H1 (cell line): ENCODE measurements around the gene IGF2BP3. TPM values are rescaled to one million over a fixed set of nuclear protein-coding genes. Genes with fewer than 3 reads are reported as not detected.
A peak's percentile ranks its signal among the peaks of the same experiment; 100 is the strongest.

Source experiments
- CTCF ChIA-PET: fragments of 300-600 bp; sonication (Branson Sonifier 250); formaldehyde crosslinking; loops from one replicate; lab custom pipeline; 2021; ENCODE audit not compliant: partially characterized antibody; lab: Charles Lee
- POLR2A ChIA-PET: fragments of 300-600 bp; sonication (Branson Sonifier 250); formaldehyde crosslinking; loops from one replicate; lab custom pipeline; 2021; ENCODE audit warnings: inconsistent platforms; ENCODE audit not compliant: partially characterized antibody; lab: Charles Lee
- DNase-seq, 2 experiments: peaks; one replicate each; pipeline versions ENCODE4 v3.0.0 to v3.0.0-alpha.2; 2010 to 2022; ENCODE audit warnings: low spot score in 2 of 2, low read depth in 1 of 2, mixed read lengths in 1 of 2
- FAIRE-seq: peaks from 2 replicates; lab custom pipeline; 2011; peaks lifted over from hg19 to GRCh38; lab: Jason Lieb, UNC
- H2AFZ ChIP-seq: 2 replicates; pipeline ENCODE4 v1.8.1; 2012; ENCODE audit warnings: low read length, inconsistent platforms
- H2AK5ac ChIP-seq: 2 replicates; pipeline ENCODE4 v1.6.1; 2013; ENCODE audit warnings: low read depth, low read length
- H2BK120ac ChIP-seq: replicated peaks from 2 replicates; pipeline ENCODE3; 2013; ENCODE audit warnings: low read depth, low read length, inconsistent platforms
- H2BK12ac ChIP-seq: 2 replicates; pipeline ENCODE4 v1.6.1; 2013; ENCODE audit warnings: low read depth, low read length
- H2BK15ac ChIP-seq: 2 replicates; pipeline ENCODE4 v1.6.1; 2013; ENCODE audit warnings: low read length
- H2BK20ac ChIP-seq: 2 replicates; pipeline ENCODE4 v1.6.1; 2013; ENCODE audit warnings: low read length
- H2BK5ac ChIP-seq: 2 replicates; pipeline ENCODE4 v1.6.1; 2013; ENCODE audit warnings: low read depth, low read length
- H3K14ac ChIP-seq: 2 replicates; pipeline ENCODE4 v1.6.1; 2013; ENCODE audit warnings: inconsistent platforms; ENCODE audit not compliant: insufficient read length
- H3K18ac ChIP-seq: 2 replicates; pipeline ENCODE4 v1.6.1; 2013; ENCODE audit warnings: low read length; ENCODE audit errors: extremely low read depth
- H3K23ac ChIP-seq: 2 replicates; pipeline ENCODE4 v1.6.1; 2013; ENCODE audit warnings: inconsistent platforms; ENCODE audit not compliant: insufficient read length
- H3K23me2 ChIP-seq: 2 replicates; pipeline ENCODE4 v1.6.1; 2013; ENCODE audit warnings: low read depth, low read length
- H3K27ac ChIP-seq: 2 replicates; pipeline ENCODE4 v1.6.1; 2011; ENCODE audit warnings: low read depth, low read length, inconsistent platforms
- H3K27me3 ChIP-seq, 4 experiments: replicated peaks in 1 of 4; 1 replicate in 1 of 4; 2 replicates in 3 of 4; pipeline versions ENCODE4 v1.6.1 to v1.8.1; 2011 to 2013; ENCODE audit warnings: low read length in 3 of 4, mild to moderate bottlenecking in 3 of 4, inconsistent platforms in 2 of 4, mixed read lengths in 2 of 4, moderate library complexity in 1 of 4; ENCODE audit not compliant: control insufficient read depth in 3 of 4, insufficient read depth in 3 of 4; ENCODE audit errors: extremely low read depth in 1 of 4
- H3K36me3 ChIP-seq, 4 experiments: 2 replicates each; pipeline versions ENCODE4 v1.6.1 to v1.8.1; 2011 to 2013; ENCODE audit warnings: mild to moderate bottlenecking in 4 of 4, low read length in 3 of 4, moderate library complexity in 2 of 4, control low read depth in 1 of 4, inconsistent platforms in 1 of 4; ENCODE audit not compliant: insufficient read depth in 4 of 4, control insufficient read depth in 2 of 4
- H3K4ac ChIP-seq: replicated peaks from 2 replicates; pipeline ENCODE3; 2013; ENCODE audit warnings: low read length, low read depth, mixed read lengths, inconsistent platforms; ENCODE audit not compliant: insufficient read length
- H3K4me1 ChIP-seq, 4 experiments: replicated peaks in 1 of 4; 1 replicate in 1 of 4; 2 replicates in 3 of 4; pipeline versions ENCODE4 v1.6.1 to v1.8.1; 2011 to 2013; ENCODE audit warnings: low read length in 3 of 4, inconsistent platforms in 2 of 4, mixed read lengths in 1 of 4; ENCODE audit not compliant: insufficient read depth in 4 of 4, control insufficient read depth in 3 of 4
- H3K4me2 ChIP-seq, 2 experiments: 2 replicates each; pipeline versions ENCODE4 v1.6.1 to v1.8.1; 2011 to 2013; ENCODE audit warnings: low read depth in 2 of 2, low read length in 2 of 2, control low read depth in 1 of 2, inconsistent platforms in 1 of 2, mild to moderate bottlenecking in 1 of 2; ENCODE audit not compliant: insufficient read depth in 1 of 2
- H3K4me3 ChIP-seq, 4 experiments: fragments of 200-600, 300-600 bp in 1 of 4; sonication (generic), shearing (Covaris generic), sonication (Bioruptor Twin) in 1 of 4; 2 replicates each; pipeline versions ENCODE4 v1.5.1 to v1.8.1; 2011 to 2016; ENCODE audit warnings: low read length in 4 of 4, low read depth in 3 of 4, control low read depth in 2 of 4, inconsistent platforms in 2 of 4, mild to moderate bottlenecking in 2 of 4, mixed read lengths in 1 of 4, moderate library complexity in 1 of 4; ENCODE audit not compliant: insufficient read depth in 2 of 4; ENCODE audit errors: extremely low read depth in 1 of 4
- H3K56ac ChIP-seq: replicated peaks from 2 replicates; pipeline ENCODE3; 2013; ENCODE audit warnings: low read depth, mild to moderate bottlenecking, mixed read lengths, low read length, inconsistent platforms; ENCODE audit not compliant: insufficient read length
- H3K79me1 ChIP-seq: 2 replicates; pipeline ENCODE4 v1.6.1; 2013; ENCODE audit warnings: low read depth, low read length, control low read depth
- H3K79me2 ChIP-seq, 2 experiments: 2 replicates each; pipeline versions ENCODE4 v1.6.1 to v1.8.1; 2012 to 2013; ENCODE audit warnings: low read length in 2 of 2, mild to moderate bottlenecking in 2 of 2, inconsistent platforms in 1 of 2; ENCODE audit not compliant: insufficient read depth in 2 of 2, control insufficient read depth in 1 of 2
- H3K9ac ChIP-seq, 4 experiments: replicated peaks in 1 of 4; 1 replicate in 1 of 4; 2 replicates in 3 of 4; pipeline versions ENCODE4 v1.6.1 to v1.8.1; 2011 to 2013; ENCODE audit warnings: low read depth in 3 of 4, low read length in 3 of 4, control low read depth in 2 of 4, mild to moderate bottlenecking in 2 of 4, moderate library complexity in 2 of 4, inconsistent platforms in 1 of 4; ENCODE audit errors: extremely low read depth in 1 of 4
- H3K9me3 ChIP-seq, 2 experiments: 2 replicates each; pipeline versions ENCODE4 v1.6.1 to v1.8.1; 2012 to 2013; ENCODE audit warnings: mild to moderate bottlenecking in 2 of 2, moderate library complexity in 2 of 2, control low read depth in 1 of 2, inconsistent platforms in 1 of 2, low read depth in 1 of 2, low read length in 1 of 2, mixed read lengths in 1 of 2; ENCODE audit not compliant: insufficient read depth in 2 of 2
- H4K20me1 ChIP-seq, 2 experiments: replicated peaks in 1 of 2; 2 replicates each; pipeline versions ENCODE3 to v1.8.1; 2011 to 2013; ENCODE audit warnings: inconsistent platforms in 2 of 2, low read length in 2 of 2, mild to moderate bottlenecking in 1 of 2; ENCODE audit not compliant: insufficient read depth in 2 of 2, control insufficient read depth in 1 of 2
- H4K5ac ChIP-seq: 2 replicates; pipeline ENCODE4 v1.6.1; 2013; ENCODE audit warnings: low read length, low read depth, mixed read lengths, inconsistent platforms; ENCODE audit not compliant: insufficient read length
- H4K8ac ChIP-seq: 2 replicates; pipeline ENCODE4 v1.8.0; 2013; ENCODE audit warnings: mild to moderate bottlenecking, moderate library complexity, low read length, inconsistent platforms; ENCODE audit not compliant: insufficient read depth; ENCODE audit errors: extremely low read depth
- H4K91ac ChIP-seq: replicated peaks from 2 replicates; pipeline ENCODE3; 2013; ENCODE audit warnings: low read length, mixed read lengths, inconsistent platforms; ENCODE audit not compliant: insufficient read length
- CHD2 ChIP-seq: IDR thresholded peaks from 2 replicates; pipeline ENCODE4 v1.6.1; 2012; ENCODE audit warnings: low read length, improper control_type of control experiment
- CTCF ChIP-seq, 3 experiments: IDR thresholded peaks; 1 replicate in 2 of 3; 2 replicates in 1 of 3; pipeline versions ENCODE4 v1.5.1 to v1.6.1; 2011; ENCODE audit warnings: low read length in 3 of 3, mild to moderate bottlenecking in 3 of 3, inconsistent platforms in 2 of 3, low read depth in 1 of 3, moderate library complexity in 1 of 3; ENCODE audit not compliant: insufficient read depth in 1 of 3; ENCODE audit errors: control extremely low read depth in 1 of 3
- POLR2A ChIP-seq, 2 experiments: IDR thresholded peaks; 1 replicate in 1 of 2; 2 replicates in 1 of 2; pipeline ENCODE4 v1.6.1; 2011; ENCODE audit warnings: low read depth in 2 of 2, low read length in 2 of 2, mild to moderate bottlenecking in 2 of 2; ENCODE audit errors: control extremely low read depth in 1 of 2
- POLR2AphosphoS5 ChIP-seq: IDR thresholded peaks from 2 replicates; pipeline ENCODE4 v1.6.1; 2011; ENCODE audit warnings: low read depth, low read length
- RXRA ChIP-seq: IDR thresholded peaks from 2 replicates; pipeline ENCODE4 v1.6.1; 2011; ENCODE audit warnings: low read depth, mild to moderate bottlenecking, low read length, moderate library complexity; ENCODE audit not compliant: insufficient read depth
- SP2 ChIP-seq: IDR thresholded peaks from 2 replicates; pipeline ENCODE4 v1.6.1; 2012; ENCODE audit warnings: mild to moderate bottlenecking, low read length, inconsistent platforms
- WGBS, 2 experiments: shearing (Covaris generic) in 1 of 2; methylation state at CpG; one replicate each; pipeline versions ENCODE4 v1.1.6 to v1.1.7; 2013 to 2015; ENCODE audit warnings: low lambda C conversion rate in 2 of 2, mixed read lengths in 2 of 2, inconsistent platforms in 1 of 2, low coverage in 1 of 2, missing lambda C conversion rate in 1 of 2; ENCODE audit not compliant: insufficient replicate concordance in 2 of 2, insufficient coverage in 1 of 2, insufficient read length in 1 of 2; ENCODE audit errors: extremely low coverage in 1 of 2, missing lambda C conversion rate in 1 of 2; 5-methylcytosine and 5-hydroxymethylcytosine counted together
- polyA plus RNA-seq, 7 experiments: library from polyadenylated mRNA; depleted of rRNA in 3 of 7; stranded (reverse) in 5 of 7; unstranded in 2 of 7; fragments of >200 nt in 5 of 7; fragments of 200-250 nt in 2 of 7; gene quantifications; 1 replicate in 5 of 7; 2 replicates in 1 of 7; 4 replicates in 1 of 7; pipeline versions ENCODE4 v1.2.1 to v1.2.3, GENCODE V29; 2011 to 2013; ENCODE audit warnings: missing spikeins in 2 of 7, mixed read lengths in 2 of 7
- total RNA-seq: library from RNA; stranded (reverse); fragmentation: NEBNext Ultra II Directional; extraction: Animal tissue kit (Norgen Biotek cat#: 25700); gene quantifications from 2 replicates; pipeline ENCODE4 v1.2.1, GENCODE V29; 2021

IGF2BP3 gene
- total and polyA plus RNA-seq, 2 of the 8 experiments (the other 6 are each of a cell fraction or from before 2014, with no cell fraction given): 66.3 to 193 TPM

GRCh38 chr7:23397241-23397640, 73.0 kb downstream of the IGF2BP3 start:
- Histone ChIP-seq H3K56ac (no peak overlapping the region), H4K20me1 (peaks cover 7 to 17% of the 10 kb centered on the region in 2 experiments), H2AK5ac (no peak overlapping the region), H2BK20ac (no peak overlapping the region), H4K5ac (no peak overlapping the region), H3K27me3 (no peaks in the 10 kb centered on the region), H3K4me3 (no peak overlapping the region), H2BK5ac (no peak overlapping the region), H2BK12ac (no peak overlapping the region), H3K14ac (no peak overlapping the region), H3K9ac (no peak overlapping the region), H3K4me2 (no peak overlapping the region), H2AFZ (no peak overlapping the region), H3K27ac (no peak overlapping the region), H3K23me2 (no peaks in the 10 kb centered on the region), H3K9me3 (no peaks in the 10 kb centered on the region), H3K23ac (no peak overlapping the region), H3K79me1 (peaks cover 9% of the 10 kb centered on the region), H3K4ac (no peak overlapping the region), H3K79me2 (peaks cover 3 to 80% of the 10 kb centered on the region in 2 experiments; a peak in 3 of 4 replicates), H3K4me1 (peaks cover 0 to 5% (median 0%) of the 10 kb centered on the region in 4 experiments; a peak in 2 of 7 replicates), H4K91ac (no peak overlapping the region), H2BK15ac (no peak overlapping the region), H2BK120ac (no peak overlapping the region), H3K36me3 (peaks cover 0 to 45% (median 8%) of the 10 kb centered on the region in 4 experiments; a peak in 6 of 8 replicates), H4K8ac (no peak overlapping the region), H3K18ac (no peak overlapping the region)
- peak; percentile 74 for TF ChIP-seq POLR2AphosphoS5
- TF ChIP-seq RXRA: no peak
- TF ChIP-seq SP2: no peak
- TF ChIP-seq CTCF (IDR thresholded peaks at IDR 0.05; ENCODE audit: control extremely low read depth in 1 of 3, insufficient read depth in 1 of 3, low read depth in 1 of 3, low read length in 3 of 3): peak in 1 of 3 experiments; percentile 3; a peak in 1 of 4 replicates
- peak in 1 of 2 experiments; percentile 13; a peak in 1 of 3 replicates for TF ChIP-seq POLR2A (IDR thresholded peaks at IDR 0.05; ENCODE audit: control extremely low read depth in 1 of 2, low read depth in 2 of 2, low read length in 2 of 2)
- TF ChIP-seq CHD2: no peak
- CTCF ChIA-PET: interaction anchor here (1.0 kb wide), 2 partner anchors 23 to 117 kb away, joined by 3 read pairs; no protein-coding TSS in a partner anchor
- POLR2A ChIA-PET: interaction anchor here (0.6 to 1.2 kb wide), 5 partner anchors 9 to 79 kb away, joined by 3 to 4 read pairs (median 4); no protein-coding TSS in a partner anchor
- DNase-seq (no peak), FAIRE-seq (no peak)
- WGBS, 2 experiments: 97% methylated on average over 4 of the region's 4 CpGs; no CpG with 5 or more reads in 1 of the 2 experiments
